Measurements from ENCODE around the gene GJC1. TPM values are rescaled to one million over a fixed set of nuclear protein-coding genes. Genes with fewer than 3 reads are reported as not detected.

GJC1 gene
- total and polyA plus RNA-seq, 9 of the 15 experiments (the other 6 are each of a cell fraction or from before 2014, with no cell fraction given), result 0.04 to 1.4 (median 0.18) TPM; not detected in 1

DNA sequence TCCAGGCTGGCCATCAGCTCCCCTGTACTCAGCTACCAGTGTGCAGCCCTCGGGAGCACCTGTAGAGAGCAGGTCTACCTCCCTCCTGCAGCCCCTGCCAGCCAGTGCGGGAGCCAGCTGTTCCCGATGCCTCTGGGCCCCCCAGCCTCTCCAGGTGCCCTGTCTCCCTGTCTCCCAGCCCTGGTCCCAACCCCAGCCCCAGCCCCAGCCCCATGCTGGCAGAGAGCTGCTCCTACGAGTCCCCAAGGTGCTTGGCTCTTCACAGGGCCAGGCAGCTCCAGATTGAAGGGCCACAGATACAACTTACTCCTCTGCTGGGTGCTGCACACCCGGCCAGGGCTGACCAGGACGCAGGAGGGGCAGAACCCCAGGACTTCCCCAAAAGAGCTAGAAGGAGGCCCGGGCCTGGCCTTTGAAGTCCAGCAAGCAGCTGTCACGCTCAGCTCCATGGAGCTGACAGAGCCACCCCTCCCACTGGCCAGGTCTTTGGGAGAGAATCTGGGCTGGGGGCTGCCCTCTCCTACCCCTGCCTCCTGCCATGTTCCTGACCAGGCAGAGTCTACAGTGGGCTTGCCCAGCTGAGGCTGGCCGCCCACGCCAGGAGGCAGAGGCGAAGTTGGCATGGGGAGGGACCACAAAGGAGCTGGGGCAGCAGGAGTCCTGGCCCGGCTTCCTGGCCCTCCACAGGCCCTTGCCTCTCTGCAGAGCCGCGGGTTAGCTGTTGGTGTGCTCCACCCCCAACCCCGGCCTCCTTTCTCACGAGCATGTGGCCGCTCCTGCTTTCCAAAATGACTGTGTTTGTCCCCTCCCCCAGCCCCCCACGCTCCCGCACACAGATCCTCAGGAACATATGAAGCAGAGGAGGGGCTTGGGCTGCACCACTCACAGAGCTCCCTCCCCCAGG, 80.8 kb downstream of the GJC1 start:
- H3K4me2 ChIP-seq (ENCODE audit: insufficient read depth, low read length), result no peak overlapping the region
- intact Hi-C loops (cut with micrococcal nuclease) (no loop called here), in situ Hi-C loops (cut with MboI) (no loop called here)
- no peaks in the 10 kb centered on the region for H3K79me2 ChIP-seq (ENCODE audit: control insufficient read depth, insufficient read depth, low read length)
- H3K4me3 ChIP-seq, result no peak overlapping the region
- DNase-seq (ENCODE audit: extremely low read depth in 1 of 4, low spot score in 3 of 4) (no peak), ATAC-seq (no peak), FAIRE-seq (no peak)
- ChIA-PET CTCF (ENCODE audit: low intra/inter-chr PET ratio) (no interaction called here), POLR2A (interaction anchor here (0.6 to 1.3 kb wide), 2 partner anchors 10 to 12 kb away, joined by 3 to 5 read pairs; no protein-coding TSS in a partner anchor)
- peaks cover 3% of the 10 kb centered on the region for H3K9me1 ChIP-seq (ENCODE audit: control insufficient read depth, insufficient read depth, low read length)
- H3K9ac ChIP-seq (ENCODE audit: insufficient read depth in 1 of 2, low read depth in 2 of 2, low read length in 2 of 2), result peak overlapping the region in 1 of 2 experiments; percentile 40; a peak in 2 of 4 replicates
- H3K36me3 ChIP-seq (ENCODE audit: control insufficient read depth, insufficient read depth, low read length), result peaks cover 56% of the 10 kb centered on the region; the same call in 2 of the 3 replicates
- H3K27ac ChIP-seq (ENCODE audit: extremely low read depth, low read depth, low read length), result no peak overlapping the region
- H3K27me3 ChIP-seq (ENCODE audit: control insufficient read depth in 2 of 2, insufficient read depth in 2 of 2, low read length in 2 of 2), result no peaks in the 10 kb centered on the region
- peaks cover 4% of the 10 kb centered on the region; the same call in 1 of the 2 replicates for H4K20me1 ChIP-seq (replicated peaks; ENCODE audit: control insufficient read depth, insufficient read depth, low read length)
- no peak overlapping the region for H2AFZ ChIP-seq (ENCODE audit: low read depth, low read length)
- WGBS (ENCODE audit: insufficient coverage, low coverage, missing lambda C conversion rate), result 84% methylated on average over 11 of the region's 19 CpGs
- no TSS peak for BruUV-seq (replicated peaks)
- no peak for TF ChIP-seq ZNF224 (CRISPR knock-in tag; IDR thresholded peaks at IDR 0.05)
- 0 out of 2 replicates have a peak, but pooled peaks have one; percentile 41 for TF ChIP-seq POLR2G (IDR thresholded peaks at IDR 0.05; ENCODE audit: low read depth, low read length)
- no peaks in the 10 kb centered on the region for H3K9me3 ChIP-seq (replicated peaks; ENCODE audit: control insufficient read depth, insufficient read depth, low read depth, low read length)
- H3K4me1 ChIP-seq (replicated peaks in 1 of 2; ENCODE audit: control insufficient read depth in 2 of 2, insufficient read depth in 2 of 2, low read length in 2 of 2), result peaks cover 24 to 32% of the 10 kb centered on the region in 2 experiments

Other genes with a start within 250 kb of the GJC1 start
Only the 7 nearest of the 11 such genes appear.
- gene DBF4B, start 121.6 kb downstream of the GJC1 start, total RNA-seq (2014; rRNA removed), result 13.0 and 13.7 TPM in 2 replicates
- gene DBF4B, start 121.6 kb downstream of the GJC1 start, total RNA-seq (2014; rRNA removed; fragmentation: Illumina TruSeq; extraction: Trizol), result 12.3 and 12.5 TPM in 2 replicates
- 11.8 and 14.6 TPM in 2 replicates for gene DBF4B, start 121.6 kb downstream of the GJC1 start, total RNA-seq (2015; rRNA removed; fragmentation: Illumina TruSeq; extraction: Trizol)
- 24.0 and 26.9 TPM in 2 replicates for gene DBF4B, start 121.6 kb downstream of the GJC1 start, total RNA-seq (2021)
- gene DBF4B, start 121.6 kb downstream of the GJC1 start, polyA plus RNA-seq (2011; rRNA removed), result 21.8 and 26.8 TPM in 2 replicates
- gene DBF4B, start 121.6 kb downstream of the GJC1 start, polyA plus RNA-seq (2014; fragmentation: Illumina TruSeq; extraction: Trizol), result 26.6 and 27.4 TPM in 2 replicates
- 1 to 10 TPM; 2.5 to 2.9 TPM for gene DBF4B, start 121.6 kb downstream of the GJC1 start, polyA plus RNA-seq (2014; fragmentation: Nextera tagmentation; extraction: Ambion mirVana)
- gene DBF4B, start 121.6 kb downstream of the GJC1 start, polyA plus RNA-seq (2014; rRNA removed), result 20.4 and 21.7 TPM in 2 replicates
- gene ADAM11, start 71.3 kb downstream of the GJC1 start, total RNA-seq (2014; rRNA removed), result 0.14 and 0.41 TPM in 2 replicates
- gene ADAM11, start 71.3 kb downstream of the GJC1 start, total RNA-seq (2014; rRNA removed; fragmentation: Illumina TruSeq; extraction: Trizol), result not detected in 2 replicates
- gene ADAM11, start 71.3 kb downstream of the GJC1 start, total RNA-seq (2015; rRNA removed; fragmentation: Illumina TruSeq; extraction: Trizol), result 0.04 TPM in 2 replicates
- 0.18 and 0.31 TPM in 2 replicates for gene ADAM11, start 71.3 kb downstream of the GJC1 start, total RNA-seq (2021)
- 0.15 and 0.23 TPM in 2 replicates for gene ADAM11, start 71.3 kb downstream of the GJC1 start, polyA plus RNA-seq (2011; rRNA removed)
- 0.08 and 0.10 TPM in 2 replicates for gene ADAM11, start 71.3 kb downstream of the GJC1 start, polyA plus RNA-seq (2014; fragmentation: Illumina TruSeq; extraction: Trizol)
- gene ADAM11, start 71.3 kb downstream of the GJC1 start, polyA plus RNA-seq (2014; fragmentation: Nextera tagmentation; extraction: Ambion mirVana), result under 1 TPM in 1 of 2 experiments, not detected in 1; 0.01 TPM
- 0.17 and 0.84 TPM in 2 replicates for gene ADAM11, start 71.3 kb downstream of the GJC1 start, polyA plus RNA-seq (2014; rRNA removed)
- not detected in 2 replicates for gene HIGD1B, start 17.6 kb upstream of the GJC1 start, total RNA-seq (2014; rRNA removed)
- not detected in 2 replicates for gene HIGD1B, start 17.6 kb upstream of the GJC1 start, total RNA-seq (2014; rRNA removed; fragmentation: Illumina TruSeq; extraction: Trizol)
- gene HIGD1B, start 17.6 kb upstream of the GJC1 start, total RNA-seq (2015; rRNA removed; fragmentation: Illumina TruSeq; extraction: Trizol), result not detected in 2 replicates
- not detected in 2 replicates for gene HIGD1B, start 17.6 kb upstream of the GJC1 start, total RNA-seq (2021)
- not detected in 2 replicates for gene HIGD1B, start 17.6 kb upstream of the GJC1 start, polyA plus RNA-seq (2011; rRNA removed)
- gene HIGD1B, start 17.6 kb upstream of the GJC1 start, polyA plus RNA-seq (2014; fragmentation: Illumina TruSeq; extraction: Trizol), result not detected in 2 replicates
- gene HIGD1B, start 17.6 kb upstream of the GJC1 start, polyA plus RNA-seq (2014; fragmentation: Nextera tagmentation; extraction: Ambion mirVana), result not detected
- not detected in 2 replicates for gene HIGD1B, start 17.6 kb upstream of the GJC1 start, polyA plus RNA-seq (2014; rRNA removed)
- 191 and 208 TPM in 2 replicates for gene EFTUD2, start 69.2 kb upstream of the GJC1 start, total RNA-seq (2014; rRNA removed)
- gene EFTUD2, start 69.2 kb upstream of the GJC1 start, total RNA-seq (2014; rRNA removed; fragmentation: Illumina TruSeq; extraction: Trizol), result 233 and 253 TPM in 2 replicates
- gene EFTUD2, start 69.2 kb upstream of the GJC1 start, total RNA-seq (2015; rRNA removed; fragmentation: Illumina TruSeq; extraction: Trizol), result 205 and 218 TPM in 2 replicates
- gene EFTUD2, start 69.2 kb upstream of the GJC1 start, total RNA-seq (2021), result 234 and 245 TPM in 2 replicates
- gene EFTUD2, start 69.2 kb upstream of the GJC1 start, polyA plus RNA-seq (2011; rRNA removed), result 287 and 362 TPM in 2 replicates
- 222 and 225 TPM in 2 replicates for gene EFTUD2, start 69.2 kb upstream of the GJC1 start, polyA plus RNA-seq (2014; fragmentation: Illumina TruSeq; extraction: Trizol)
- gene EFTUD2, start 69.2 kb upstream of the GJC1 start, polyA plus RNA-seq (2014; fragmentation: Nextera tagmentation; extraction: Ambion mirVana), result 100 to 1,000 TPM in 1 of 2 experiments, 10 to 100 TPM in 1; 65.8 to 116 TPM
- 125 and 138 TPM in 2 replicates for gene EFTUD2, start 69.2 kb upstream of the GJC1 start, polyA plus RNA-seq (2014; rRNA removed)
- gene GFAP, start 85.2 kb upstream of the GJC1 start, total RNA-seq (2014; rRNA removed), result 0.36 and 2.1 TPM in 2 replicates
- gene GFAP, start 85.2 kb upstream of the GJC1 start, total RNA-seq (2014; rRNA removed; fragmentation: Illumina TruSeq; extraction: Trizol), result 0.26 and 0.65 TPM in 2 replicates
- 0.07 and 0.45 TPM in 2 replicates for gene GFAP, start 85.2 kb upstream of the GJC1 start, total RNA-seq (2015; rRNA removed; fragmentation: Illumina TruSeq; extraction: Trizol)
- 0.25 and 1.4 TPM in 2 replicates for gene GFAP, start 85.2 kb upstream of the GJC1 start, total RNA-seq (2021)
- gene GFAP, start 85.2 kb upstream of the GJC1 start, polyA plus RNA-seq (2011; rRNA removed), result 0.54 and 0.61 TPM in 2 replicates
- gene GFAP, start 85.2 kb upstream of the GJC1 start, polyA plus RNA-seq (2014; fragmentation: Illumina TruSeq; extraction: Trizol), result 0.58 and 0.96 TPM in 2 replicates
- under 1 TPM in 1 of 2 experiments, not detected in 1; 0.11 TPM for gene GFAP, start 85.2 kb upstream of the GJC1 start, polyA plus RNA-seq (2014; fragmentation: Nextera tagmentation; extraction: Ambion mirVana)
- gene GFAP, start 85.2 kb upstream of the GJC1 start, polyA plus RNA-seq (2014; rRNA removed), result 0.35 and 0.90 TPM in 2 replicates
- gene KIF18B, start 117.5 kb upstream of the GJC1 start, total RNA-seq (2014; rRNA removed), result 12.2 and 13.5 TPM in 2 replicates
- 5.6 and 8.4 TPM in 2 replicates for gene KIF18B, start 117.5 kb upstream of the GJC1 start, total RNA-seq (2014; rRNA removed; fragmentation: Illumina TruSeq; extraction: Trizol)
- gene KIF18B, start 117.5 kb upstream of the GJC1 start, total RNA-seq (2015; rRNA removed; fragmentation: Illumina TruSeq; extraction: Trizol), result 13.2 and 13.7 TPM in 2 replicates
- gene KIF18B, start 117.5 kb upstream of the GJC1 start, total RNA-seq (2021), result 39.5 and 42.8 TPM in 2 replicates
- gene KIF18B, start 117.5 kb upstream of the GJC1 start, polyA plus RNA-seq (2011; rRNA removed), result 19.6 and 45.5 TPM in 2 replicates
- gene KIF18B, start 117.5 kb upstream of the GJC1 start, polyA plus RNA-seq (2014; fragmentation: Illumina TruSeq; extraction: Trizol), result 23.2 and 28.8 TPM in 2 replicates
- 1 to 10 TPM; 2.0 to 3.0 TPM for gene KIF18B, start 117.5 kb upstream of the GJC1 start, polyA plus RNA-seq (2014; fragmentation: Nextera tagmentation; extraction: Ambion mirVana)
- 32.2 and 42.7 TPM in 2 replicates for gene KIF18B, start 117.5 kb upstream of the GJC1 start, polyA plus RNA-seq (2014; rRNA removed)
- gene C1QL1, start 138.0 kb upstream of the GJC1 start, total RNA-seq (2014; rRNA removed), result 0.09 TPM in 1 of 2 replicates, not detected in the other
- gene C1QL1, start 138.0 kb upstream of the GJC1 start, total RNA-seq (2014; rRNA removed; fragmentation: Illumina TruSeq; extraction: Trizol), result not detected in 2 replicates
- not detected in 2 replicates for gene C1QL1, start 138.0 kb upstream of the GJC1 start, total RNA-seq (2015; rRNA removed; fragmentation: Illumina TruSeq; extraction: Trizol)
- not detected in 2 replicates for gene C1QL1, start 138.0 kb upstream of the GJC1 start, total RNA-seq (2021)
- 0.05 and 0.07 TPM in 2 replicates for gene C1QL1, start 138.0 kb upstream of the GJC1 start, polyA plus RNA-seq (2011; rRNA removed)
- gene C1QL1, start 138.0 kb upstream of the GJC1 start, polyA plus RNA-seq (2014; fragmentation: Illumina TruSeq; extraction: Trizol), result not detected in 2 replicates
- not detected for gene C1QL1, start 138.0 kb upstream of the GJC1 start, polyA plus RNA-seq (2014; fragmentation: Nextera tagmentation; extraction: Ambion mirVana)
- 0.12 and 0.27 TPM in 2 replicates for gene C1QL1, start 138.0 kb upstream of the GJC1 start, polyA plus RNA-seq (2014; rRNA removed)